ENCODE data around the gene H2AZ2. TPM values are rescaled to one million over a fixed set of nuclear protein-coding genes. Genes with fewer than 3 reads are reported as not detected.
A peak's percentile ranks its signal among the peaks of the same experiment; 100 is the strongest.
"Not testable (repeated sequence)": the region's sequence is repeated elsewhere in the genome, so short reads cannot be mapped to it uniquely, and the experiment has no call there.

Gene H2AZ2
- total RNA-seq, 4 donors from 2014 or later = 62.8 to 83.8 (median 70.1) TPM

DNA sequence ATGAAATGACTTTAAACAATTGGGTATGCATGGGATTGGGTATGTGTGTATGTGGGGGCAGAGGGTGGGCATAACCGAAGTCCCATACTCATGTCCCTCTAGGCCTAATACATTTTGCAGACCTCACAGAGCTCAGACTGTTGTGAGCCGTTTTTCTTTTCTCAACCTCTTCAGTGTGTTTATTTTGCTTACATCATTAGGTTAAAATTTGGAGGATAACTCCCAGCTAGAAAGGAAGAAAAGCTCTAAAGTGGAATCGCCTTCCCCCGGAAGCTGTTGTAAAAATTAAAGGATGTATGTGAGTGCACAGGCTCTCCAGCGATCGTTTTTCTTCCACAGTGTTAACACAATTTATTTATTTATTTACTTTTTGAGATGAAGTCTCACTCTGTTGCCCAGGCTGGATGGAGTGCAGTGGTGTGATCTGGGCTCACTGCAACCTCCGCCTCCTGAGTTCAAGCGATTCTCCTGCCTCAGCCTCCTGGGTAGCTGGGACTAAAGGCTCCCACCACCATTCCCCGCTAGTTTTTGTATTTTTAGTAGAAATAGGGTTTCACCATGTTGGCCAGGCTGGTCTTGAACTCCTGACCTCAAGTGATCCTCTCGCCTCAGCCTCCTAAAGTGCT lies 1.5 kb upstream of the H2AZ2 start:
- no peak for DNase-seq (ENCODE audit: low spot score in 2 of 2)
- WGBS, 2 donors = 76 to 79% methylated on average over 10 of the region's 10 CpGs
- TF ChIP-seq POLR2A (IDR thresholded peaks at IDR 0.05) = no peak
- TF ChIP-seq, protein P1, sequence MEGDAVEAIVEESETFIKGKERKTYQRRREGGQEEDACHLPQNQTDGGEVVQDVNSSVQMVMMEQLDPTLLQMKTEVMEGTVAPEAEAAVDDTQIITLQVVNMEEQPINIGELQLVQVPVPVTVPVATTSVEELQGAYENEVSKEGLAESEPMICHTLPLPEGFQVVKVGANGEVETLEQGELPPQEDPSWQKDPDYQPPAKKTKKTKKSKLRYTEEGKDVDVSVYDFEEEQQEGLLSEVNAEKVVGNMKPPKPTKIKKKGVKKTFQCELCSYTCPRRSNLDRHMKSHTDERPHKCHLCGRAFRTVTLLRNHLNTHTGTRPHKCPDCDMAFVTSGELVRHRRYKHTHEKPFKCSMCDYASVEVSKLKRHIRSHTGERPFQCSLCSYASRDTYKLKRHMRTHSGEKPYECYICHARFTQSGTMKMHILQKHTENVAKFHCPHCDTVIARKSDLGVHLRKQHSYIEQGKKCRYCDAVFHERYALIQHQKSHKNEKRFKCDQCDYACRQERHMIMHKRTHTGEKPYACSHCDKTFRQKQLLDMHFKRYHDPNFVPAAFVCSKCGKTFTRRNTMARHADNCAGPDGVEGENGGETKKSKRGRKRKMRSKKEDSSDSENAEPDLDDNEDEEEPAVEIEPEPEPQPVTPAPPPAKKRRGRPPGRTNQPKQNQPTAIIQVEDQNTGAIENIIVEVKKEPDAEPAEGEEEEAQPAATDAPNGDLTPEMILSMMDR (IDR thresholded peaks at IDR 0.05) = no peak
- H3K4me3 ChIP-seq (ENCODE audit: low read depth, poor library complexity, severe bottlenecking) = no peak overlapping the region
- intact Hi-C loops (cut with DNase I; ENCODE audit: low total_unique reads) = loop anchor here (5.0 kb wide), 1 partner anchor 262 kb away; no protein-coding TSS in a partner anchor

DNA sequence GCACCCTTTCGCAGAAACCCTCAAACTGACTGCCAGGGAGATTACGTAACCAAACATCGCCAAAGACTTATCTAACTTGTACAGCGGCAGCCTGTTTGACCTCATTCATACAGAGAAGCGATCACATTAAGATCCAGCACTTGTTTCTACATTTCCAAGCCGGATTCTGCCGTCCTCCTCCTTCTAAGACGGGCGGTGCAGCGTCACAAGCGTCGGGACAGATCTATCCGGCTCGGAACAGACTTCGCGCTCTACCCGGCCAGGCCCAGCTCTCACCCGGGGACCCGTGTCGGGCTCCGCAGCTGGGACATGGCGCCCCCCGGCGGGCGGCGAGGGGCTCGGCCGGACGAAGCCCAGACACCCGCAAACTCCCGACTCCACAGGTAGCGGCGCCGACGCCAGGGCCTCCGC lies 373 bp downstream of the H2AZ2 start:
- DNase-seq (ENCODE audit: low spot score in 2 of 2) = peak; percentile 85 to 97
- peak overlapping the region; percentile 42 for H3K4me3 ChIP-seq (ENCODE audit: low read depth, poor library complexity, severe bottlenecking)
- TF ChIP-seq POLR2A (IDR thresholded peaks at IDR 0.05) = no peak
- TF ChIP-seq, protein P1 (IDR thresholded peaks at IDR 0.05) = no peak
- intact Hi-C loops (cut with DNase I; ENCODE audit: low total_unique reads) = loop anchor here (5.0 kb wide), 1 partner anchor 260 kb away; no protein-coding TSS in a partner anchor
- 0 to 3% methylated on average over 15 to 28 of the region's 36 CpGs for WGBS, 2 donors

DNA sequence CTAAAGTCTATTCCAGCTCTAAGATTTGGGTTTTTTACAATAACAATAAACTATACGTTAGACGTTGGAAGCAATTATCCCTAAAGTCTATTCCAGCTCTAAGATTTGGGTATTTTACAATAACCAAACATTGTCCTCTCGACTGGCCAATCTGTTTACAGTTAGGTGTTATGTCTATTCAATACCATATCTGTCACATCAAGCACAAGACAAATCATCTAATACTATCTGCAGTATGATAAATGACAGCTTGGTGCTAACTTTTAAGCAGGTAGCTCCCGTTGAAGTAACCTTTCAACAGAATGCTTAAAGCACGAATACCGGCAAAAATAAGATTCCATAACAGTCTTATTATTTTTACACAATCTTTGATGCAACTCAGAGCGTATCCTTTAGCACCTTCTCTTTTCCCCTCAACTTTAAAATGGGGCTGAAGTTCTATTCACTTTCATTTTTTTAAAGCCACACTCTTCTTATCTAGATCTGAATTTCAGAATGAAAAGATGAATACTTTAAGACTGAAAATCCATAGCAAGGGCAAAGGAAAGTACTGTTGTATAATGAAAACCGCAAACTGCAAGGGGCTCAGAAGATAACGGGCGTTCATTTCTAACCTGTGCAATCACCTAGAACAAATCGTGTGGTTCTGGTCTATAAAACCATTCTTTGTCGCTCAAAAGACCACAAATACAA lies 925 bp downstream of the H2AZ2 start:
- intact Hi-C loops (cut with DNase I; ENCODE audit: low total_unique reads) = loop anchor here (5.0 kb wide), 1 partner anchor 260 kb away; no protein-coding TSS in a partner anchor
- TF ChIP-seq, protein P1 (IDR thresholded peaks at IDR 0.05) = no peak
- TF ChIP-seq POLR2A (IDR thresholded peaks at IDR 0.05) = no peak

DNA sequence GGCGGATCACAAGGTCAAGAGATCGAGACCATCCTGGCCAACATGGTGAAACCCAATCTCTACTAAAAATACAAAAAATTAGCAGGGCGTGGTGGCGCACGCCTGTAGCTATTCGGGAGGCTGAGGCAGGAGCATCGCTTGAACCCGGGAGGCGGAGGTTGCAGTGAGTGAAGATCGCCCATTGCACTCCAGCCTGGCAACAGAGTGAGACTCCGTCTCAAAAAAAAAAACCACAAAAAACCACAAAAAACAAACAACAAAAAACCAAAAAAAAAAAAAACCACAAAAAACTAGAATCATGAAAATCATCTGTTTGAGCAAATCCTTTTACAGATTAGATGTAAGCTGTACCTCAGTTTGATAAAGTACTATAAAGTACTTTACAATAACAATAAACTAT lies 1.5 kb downstream of the H2AZ2 start:
- DNase-seq (ENCODE audit: low spot score in 2 of 2); H3K4me3 ChIP-seq (ENCODE audit: low read depth, poor library complexity, severe bottlenecking): not testable (repeated sequence)
- intact Hi-C loops (cut with DNase I; ENCODE audit: low total_unique reads) = loop anchor here (5.0 kb wide), 1 partner anchor 259 kb away; no protein-coding TSS in a partner anchor
- 47 to 50% methylated on average over 11 of the region's 11 CpGs for WGBS, 2 donors

More for the DNA sequence above, 925 bp downstream of the H2AZ2 start:
- WGBS, 2 donors = 0% methylated on average over 12 of the region's 12 CpGs
- peak overlapping the region; percentile 42 for H3K4me3 ChIP-seq (ENCODE audit: low read depth, poor library complexity, severe bottlenecking)
- no peak for DNase-seq (ENCODE audit: low spot score in 2 of 2)

DNA sequence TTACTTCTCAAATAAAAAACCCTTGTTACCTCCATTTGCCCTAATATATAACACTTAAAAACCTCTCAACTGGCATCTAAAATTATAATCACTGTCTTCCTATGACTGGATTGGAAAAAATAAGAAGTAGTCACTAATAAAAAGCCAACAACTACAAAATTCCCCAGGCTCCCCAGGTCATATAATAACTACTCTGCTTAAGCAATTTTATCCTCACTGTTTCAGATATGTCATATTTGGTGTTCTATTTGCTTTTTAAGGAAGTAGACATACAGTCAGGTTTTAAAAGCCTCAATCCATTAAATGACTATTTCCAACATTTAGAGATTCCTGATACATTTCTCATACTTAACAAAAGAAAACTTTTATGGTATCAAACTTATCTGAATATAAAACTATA lies 2.4 kb downstream of the H2AZ2 start:
- TF ChIP-seq, protein P1 (IDR thresholded peaks at IDR 0.05) = no peak
- no peak for TF ChIP-seq POLR2A (IDR thresholded peaks at IDR 0.05)
- no peak for DNase-seq (ENCODE audit: low spot score in 2 of 2)
- intact Hi-C loops (cut with DNase I; ENCODE audit: low total_unique reads) = loop anchor here (5.0 kb wide), 1 partner anchor 258 kb away; no protein-coding TSS in a partner anchor
- H3K4me3 ChIP-seq (ENCODE audit: low read depth, poor library complexity, severe bottlenecking) = no peak overlapping the region

DNA sequence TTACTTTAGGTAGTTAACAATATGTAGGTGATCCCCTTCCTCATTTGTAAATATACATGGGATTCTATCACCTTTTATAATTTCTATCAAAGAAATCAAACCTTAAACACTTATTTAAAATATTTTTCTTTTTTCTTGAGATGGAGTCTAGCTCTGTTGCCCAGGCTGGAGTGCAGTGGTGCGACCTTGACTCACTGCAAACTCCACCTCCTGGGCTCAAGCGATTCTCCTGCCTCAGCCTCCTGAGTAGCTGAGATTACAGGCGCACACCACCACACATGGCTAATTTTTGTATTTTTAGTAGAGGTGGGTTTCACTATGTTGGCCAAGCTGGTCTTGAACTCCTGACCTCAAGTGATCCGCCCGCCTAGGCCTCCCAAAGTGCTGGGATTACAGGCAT lies 4.4 kb downstream of the H2AZ2 start:
- 93 to 97% methylated on average over 5 of the region's 5 CpGs for WGBS, 2 donors
- DNase-seq (ENCODE audit: low spot score in 2 of 2); H3K4me3 ChIP-seq (ENCODE audit: low read depth, poor library complexity, severe bottlenecking); intact Hi-C loops (cut with DNase I; ENCODE audit: low total_unique reads): not testable (repeated sequence)

DNA sequence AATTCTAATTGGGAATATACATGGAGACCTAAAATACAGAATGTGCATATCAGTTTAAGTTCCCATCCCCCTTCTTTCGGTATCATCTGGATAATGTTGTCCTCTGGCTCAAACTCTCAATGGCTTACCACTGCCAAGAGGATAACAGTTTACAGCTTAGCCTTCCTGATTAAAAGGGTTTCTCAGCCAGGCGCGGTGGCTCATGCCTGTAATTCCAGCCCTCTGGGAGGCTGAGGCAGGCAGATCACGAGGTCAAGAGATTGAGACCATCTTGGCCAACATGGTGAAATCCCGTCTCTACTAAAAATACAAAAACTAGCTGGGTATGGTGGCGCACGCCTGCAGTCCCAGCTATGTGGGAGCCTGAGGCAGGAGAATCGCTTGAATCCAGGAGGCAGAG lies 5.2 kb downstream of the H2AZ2 start:
- 80 to 83% methylated on average over 8 of the region's 8 CpGs for WGBS, 2 donors
- intact Hi-C loops (cut with DNase I; ENCODE audit: low total_unique reads); DNase-seq (ENCODE audit: low spot score in 2 of 2); H3K4me3 ChIP-seq (ENCODE audit: low read depth, poor library complexity, severe bottlenecking): not testable (repeated sequence)

All from lower leg skin (tissue), 4 donors.